GM23248 (cell line): Measurements from ENCODE around the gene FERMT3.

ENCODE experiments used
- EZH2 ChIP-seq: fragments of 200-600 bp; sonication (generic); IDR thresholded peaks from 2 replicates; pipeline ENCODE4 v1.6.1; 2018; ENCODE audit warnings: antibody characterized with exemption, mild to moderate bottlenecking; ENCODE audit not compliant: insufficient read depth, poor library complexity, severe bottlenecking
- EZH2phosphoT487 ChIP-seq: fragments of 200-600 bp; sonication (generic); IDR thresholded peaks from 2 replicates; pipeline ENCODE4 v1.6.1; 2018; ENCODE audit warnings: antibody characterized with exemption, moderate library complexity, mild to moderate bottlenecking, low read depth; ENCODE audit not compliant: insufficient read depth

GRCh38 chr11:64226507-64227051, 20.1 kb downstream of the FERMT3 start:
- TF ChIP-seq EZH2 (no peak), EZH2phosphoT487 (no peak)
